ENCODE results near the gene BANF2.

The BANF2 gene

DNA sequence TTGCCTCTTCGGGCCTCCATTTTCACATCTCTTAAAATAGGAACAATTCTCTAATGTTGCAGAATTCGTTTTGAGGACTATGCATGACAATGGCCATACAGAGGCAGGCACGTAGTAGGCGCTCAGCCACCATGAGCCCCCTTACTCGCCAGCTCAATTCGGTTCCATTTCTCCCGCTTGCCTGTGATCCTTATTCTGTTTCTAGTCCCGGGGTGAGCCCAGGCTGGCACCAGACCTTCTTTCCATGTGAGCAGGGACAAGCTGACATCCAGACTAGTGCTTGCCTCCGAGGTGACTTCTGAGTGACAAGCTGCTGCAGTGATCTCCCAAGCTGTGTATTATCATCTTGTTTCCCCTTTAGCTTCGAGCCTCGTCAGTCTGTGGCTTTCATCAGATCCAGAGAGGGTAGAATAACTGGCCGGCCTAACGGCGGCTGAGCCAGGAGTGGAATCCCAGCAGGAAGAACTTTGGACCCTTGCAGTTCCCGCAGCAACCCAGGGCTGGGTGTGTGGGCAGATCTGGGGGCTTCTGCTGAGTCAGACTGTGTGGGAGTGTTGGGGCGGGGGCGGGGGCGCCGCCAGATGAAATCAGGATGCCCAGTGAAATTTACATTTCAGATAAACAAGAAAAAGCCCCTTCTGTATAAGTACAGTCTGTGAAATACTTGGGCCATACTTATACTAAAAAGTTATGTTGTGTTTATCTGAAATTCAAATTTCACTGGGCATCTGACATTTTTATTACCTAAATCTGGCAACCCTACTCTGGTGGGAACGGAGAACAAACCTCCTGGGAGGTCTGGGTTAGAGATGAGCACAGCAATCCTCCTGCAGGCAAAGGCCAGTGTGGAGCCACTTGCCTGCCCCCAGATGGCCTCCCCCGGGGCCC lies 10.9 kb downstream of the BANF2 start:
- DNase-seq (ENCODE audit: low spot score): no peak

- no peak for DNase-seq (ENCODE audit: low spot score)
Observed at GRCh38 chr20:17711267-17711627, 11.5 kb downstream of the BANF2 start.

- DNase-seq (ENCODE audit: low spot score): no peak
Observed at GRCh38 chr20:17712201-17712600, 12.4 kb downstream of the BANF2 start.

GRCh38 chr20:17712708-17713107 lies 12.9 kb downstream of the BANF2 start:
- DNase-seq (ENCODE audit: low spot score): no peak

GRCh38 chr20:17714597-17714996 lies 14.8 kb downstream of the BANF2 start:
- DNase-seq (ENCODE audit: low spot score): no peak

GRCh38 chr20:17715075-17715474 lies 15.3 kb downstream of the BANF2 start:
- DNase-seq (ENCODE audit: low spot score): no peak

- no peak for DNase-seq (ENCODE audit: low spot score)
Observed at GRCh38 chr20:17716331-17716730, 16.6 kb downstream of the BANF2 start.

GRCh38 chr20:17720755-17721154 lies 21.0 kb downstream of the BANF2 start:
- DNase-seq (ENCODE audit: low spot score): no peak

DNA sequence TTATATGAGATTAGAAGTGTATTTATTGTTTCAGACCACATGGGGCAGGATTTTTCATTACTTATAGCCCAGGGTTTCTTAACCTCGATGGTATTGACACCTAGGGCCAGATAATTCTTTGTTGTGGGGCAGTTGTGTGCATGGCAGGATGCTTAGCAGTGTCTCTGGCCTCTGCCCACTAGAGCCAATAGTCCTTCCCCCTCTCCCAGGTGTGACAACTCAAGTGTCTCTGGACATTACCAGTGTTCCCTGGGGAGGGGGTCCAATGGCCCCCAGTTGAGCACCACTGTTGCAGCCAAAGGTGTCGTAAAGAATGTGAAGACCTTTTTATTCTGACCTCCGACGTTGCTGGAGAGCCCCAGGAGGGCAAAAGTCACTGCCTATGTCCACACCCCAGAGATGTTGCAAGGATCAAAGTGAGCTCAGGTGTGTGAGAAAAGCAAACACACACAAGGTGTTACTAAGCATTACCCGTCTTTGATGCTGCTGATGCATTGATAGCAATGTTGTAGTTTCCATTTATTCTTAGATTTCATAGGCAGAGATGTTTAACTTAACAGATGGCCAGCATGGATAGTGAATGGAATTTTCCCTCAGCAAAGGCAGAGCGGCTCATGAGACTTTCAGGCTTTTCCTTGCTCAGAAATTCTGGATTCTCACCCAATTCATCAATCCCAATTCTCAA lies 22.2 kb downstream of the BANF2 start:
- DNase-seq (ENCODE audit: low spot score): no peak

GRCh38 chr20:17722493-17723300 lies 22.9 kb downstream of the BANF2 start:
- DNase-seq (ENCODE audit: low spot score): no peak

DNA sequence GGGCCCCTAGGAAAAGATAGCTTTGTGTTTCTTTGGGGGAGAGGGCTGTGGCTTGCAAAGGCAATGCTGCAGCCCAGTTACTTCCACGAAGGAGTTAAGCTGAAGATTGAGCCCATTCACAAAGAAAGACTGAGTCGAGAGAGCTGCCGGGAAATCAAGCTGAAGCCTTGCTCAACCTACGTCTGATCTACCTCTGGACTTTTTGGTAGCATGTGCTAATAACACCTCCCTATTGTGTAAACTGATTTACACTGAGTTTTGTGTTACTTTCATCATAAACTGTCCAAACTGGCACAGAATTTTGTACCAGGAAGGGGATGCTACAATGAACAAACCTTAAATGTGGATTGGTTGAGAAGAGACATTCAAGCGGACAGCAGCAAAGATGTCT lies 23.5 kb downstream of the BANF2 start:
- DNase-seq (ENCODE audit: low spot score): no peak

- DNase-seq (ENCODE audit: low spot score): no peak
Observed at GRCh38 chr20:17725094-17725835, 25.5 kb downstream of the BANF2 start.

GRCh38 chr20:17726902-17727301 lies 27.1 kb downstream of the BANF2 start:
- no peak for DNase-seq (ENCODE audit: low spot score)

GRCh38 chr20:17727351-17727750 lies 27.6 kb downstream of the BANF2 start:
- DNase-seq (ENCODE audit: low spot score): no peak

DNA sequence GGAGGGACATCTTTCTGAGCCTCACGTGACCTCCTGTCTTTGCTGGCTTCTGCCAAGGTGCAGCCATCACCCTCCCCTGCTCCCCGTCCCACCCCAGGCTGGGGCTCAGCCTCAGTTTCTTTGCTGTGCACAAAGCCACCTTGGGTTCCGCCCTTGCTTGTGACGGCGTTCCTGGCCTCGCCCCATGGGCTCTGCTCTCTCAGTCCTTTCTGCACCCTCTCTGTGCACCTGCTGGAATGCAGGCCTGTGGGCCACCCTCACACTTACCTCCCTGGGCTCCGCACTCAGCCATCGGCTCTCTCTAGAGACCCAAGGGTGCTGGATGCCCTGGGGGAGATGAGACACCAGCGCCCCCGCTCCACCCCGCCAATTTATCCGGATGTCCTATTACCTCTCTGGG lies 28.3 kb downstream of the BANF2 start:
- no peak for DNase-seq (ENCODE audit: low spot score)

DNA sequence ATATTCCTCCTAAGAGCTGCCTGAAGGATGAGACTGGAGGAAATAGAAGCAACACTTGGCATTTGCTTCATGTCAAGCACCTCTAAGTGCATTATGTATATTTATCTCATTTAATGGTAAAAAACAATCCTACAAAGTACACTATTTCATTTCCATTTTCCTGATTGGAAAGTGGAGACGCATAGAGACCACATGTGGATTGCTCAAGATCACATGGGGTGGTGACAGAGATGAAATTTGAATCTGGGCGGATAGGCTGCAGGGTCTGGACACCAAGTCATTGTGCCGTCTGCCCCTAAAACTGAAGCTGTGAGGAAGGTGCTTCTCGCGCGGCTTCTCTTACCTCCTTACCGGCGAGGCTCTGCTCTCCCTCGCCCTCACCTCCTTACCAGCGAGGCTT lies 30.3 kb downstream of the BANF2 start:
- DNase-seq (ENCODE audit: low spot score): no peak

- no peak for DNase-seq (ENCODE audit: low spot score)
Observed at GRCh38 chr20:17731233-17731632, 31.5 kb downstream of the BANF2 start.

DNA sequence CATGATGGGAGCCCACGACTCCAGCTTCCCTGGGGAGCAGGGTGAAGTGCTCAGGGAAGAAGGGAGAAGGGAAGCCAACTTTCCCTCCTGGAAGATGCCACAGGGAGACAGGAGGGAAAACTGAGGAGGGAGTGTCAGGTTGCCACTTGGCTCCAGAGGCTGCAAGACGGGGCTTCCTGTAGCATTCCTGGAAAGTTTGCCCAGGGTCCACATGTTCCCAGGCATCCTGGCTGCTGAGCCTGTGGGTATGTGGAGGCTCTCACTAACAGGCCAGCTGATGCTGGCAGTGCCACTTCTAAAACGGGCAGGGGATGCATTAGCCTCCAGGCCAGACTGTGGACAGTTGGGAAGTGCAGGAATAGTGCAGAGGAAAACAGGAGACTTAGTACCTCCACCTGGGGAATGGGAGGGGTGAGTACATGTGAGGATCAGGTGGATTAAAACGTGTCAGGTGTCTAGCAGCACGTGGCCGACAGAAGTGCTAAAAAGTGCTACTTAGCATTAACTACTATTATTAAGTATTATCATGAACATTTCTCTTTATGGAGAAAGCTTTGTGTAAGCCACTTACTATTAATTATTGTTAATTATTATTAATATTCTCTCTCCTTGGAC lies 33.2 kb downstream of the BANF2 start:
- DNase-seq (ENCODE audit: low spot score): no peak

DNA sequence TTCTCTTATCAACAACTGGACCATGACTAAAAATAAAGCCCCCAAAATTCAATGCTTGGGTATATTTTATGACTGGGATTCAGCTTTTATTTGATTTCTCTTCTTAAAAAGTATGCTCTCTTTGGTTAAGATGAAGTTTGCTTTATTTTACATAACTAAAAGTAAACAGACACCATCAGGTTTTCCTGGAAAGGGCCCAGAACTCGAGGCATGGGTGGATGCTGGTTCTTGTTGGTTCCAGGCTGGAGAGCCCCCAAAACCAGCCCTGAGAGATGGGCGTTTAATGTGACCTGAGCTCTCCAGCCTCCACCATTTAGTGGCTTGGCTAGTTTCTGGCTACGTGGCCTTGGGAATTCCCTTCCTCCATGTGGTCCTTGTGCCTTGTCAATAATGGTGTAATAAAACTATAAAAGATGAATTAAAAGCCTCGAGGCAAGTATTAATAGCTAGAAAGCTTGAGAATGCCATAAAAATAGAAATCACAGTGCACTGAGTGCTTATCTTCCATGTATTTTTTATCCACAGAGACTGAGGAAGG lies 34.1 kb downstream of the BANF2 start:
- DNase-seq (ENCODE audit: low spot score): no peak

DNA sequence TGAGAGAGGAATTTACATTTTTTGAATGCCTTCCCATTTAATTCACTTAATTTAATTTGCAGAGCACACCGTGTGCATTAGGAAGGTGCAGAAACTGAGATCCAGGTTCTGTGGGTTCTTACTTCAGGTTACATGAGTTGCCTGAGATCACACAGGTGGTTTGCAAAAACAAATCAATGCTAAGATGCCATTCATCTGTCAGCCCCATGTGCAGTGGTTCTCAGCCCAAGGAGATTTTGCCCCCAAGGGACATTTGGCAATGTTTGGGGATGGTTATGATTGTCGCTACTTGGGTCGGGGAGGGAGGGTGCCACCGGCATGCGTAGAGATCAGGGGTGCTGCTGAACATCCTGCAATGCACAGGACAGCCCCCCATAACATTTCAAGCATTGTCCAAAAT lies 34.6 kb downstream of the BANF2 start:
- no peak for DNase-seq (ENCODE audit: low spot score)

GRCh38 chr20:17735206-17735804 lies 35.5 kb downstream of the BANF2 start:
- DNase-seq (ENCODE audit: low spot score): no peak

Data from activated CD4-positive, alpha-beta T cell treated with anti-CD3 and anti-CD28 coated beads, Interleukin-2, Interleukin-4, amounts not matched to agents 100 ng/mL and 50 ng/mL, durations not matched to agents 16 hours and 8 hours (primary cell).